Measurements from ENCODE around the gene RIPPLY1. TPM values are rescaled to one million over a fixed set of nuclear protein-coding genes. Genes with fewer than 3 reads are reported as not detected.

RIPPLY1 gene
- total RNA-seq, 4 donors from 2014 or later: not detected

DNA sequence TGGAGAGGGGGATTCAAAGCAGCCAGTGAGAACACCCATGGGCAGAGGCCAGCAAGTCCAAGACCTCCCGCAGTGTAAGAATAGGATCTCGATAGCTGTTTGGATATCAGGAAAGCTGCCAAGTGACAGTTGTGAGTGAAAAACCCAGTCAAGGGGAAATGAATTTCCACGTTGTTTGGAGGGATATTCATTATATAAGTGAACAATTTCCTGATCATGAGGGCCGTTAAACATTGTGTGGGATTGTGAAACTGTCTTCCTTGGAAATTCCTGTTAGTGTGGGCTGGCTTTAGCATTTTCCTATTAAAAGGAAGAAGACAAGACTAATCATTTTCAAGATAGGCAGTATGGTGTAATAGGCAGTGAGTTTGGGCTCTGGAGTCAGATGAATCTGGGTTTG lies 32.0 kb upstream of the RIPPLY1 start:
- Histone ChIP-seq H3K36me3 (no peaks in the 10 kb centered on the region), H3K4me1 (no peaks in the 10 kb centered on the region), H3K4me3 (no peak overlapping the region), H3K9me3 (no peaks in the 10 kb centered on the region), H3K27ac (no peak overlapping the region), H3K27me3 (no peaks in the 10 kb centered on the region)
- no peak for DNase-seq (ENCODE audit: low spot score in 2 of 2)
- TF ChIP-seq POLR2A (IDR thresholded peaks at IDR 0.05): no peak
- TF ChIP-seq, protein P1, sequence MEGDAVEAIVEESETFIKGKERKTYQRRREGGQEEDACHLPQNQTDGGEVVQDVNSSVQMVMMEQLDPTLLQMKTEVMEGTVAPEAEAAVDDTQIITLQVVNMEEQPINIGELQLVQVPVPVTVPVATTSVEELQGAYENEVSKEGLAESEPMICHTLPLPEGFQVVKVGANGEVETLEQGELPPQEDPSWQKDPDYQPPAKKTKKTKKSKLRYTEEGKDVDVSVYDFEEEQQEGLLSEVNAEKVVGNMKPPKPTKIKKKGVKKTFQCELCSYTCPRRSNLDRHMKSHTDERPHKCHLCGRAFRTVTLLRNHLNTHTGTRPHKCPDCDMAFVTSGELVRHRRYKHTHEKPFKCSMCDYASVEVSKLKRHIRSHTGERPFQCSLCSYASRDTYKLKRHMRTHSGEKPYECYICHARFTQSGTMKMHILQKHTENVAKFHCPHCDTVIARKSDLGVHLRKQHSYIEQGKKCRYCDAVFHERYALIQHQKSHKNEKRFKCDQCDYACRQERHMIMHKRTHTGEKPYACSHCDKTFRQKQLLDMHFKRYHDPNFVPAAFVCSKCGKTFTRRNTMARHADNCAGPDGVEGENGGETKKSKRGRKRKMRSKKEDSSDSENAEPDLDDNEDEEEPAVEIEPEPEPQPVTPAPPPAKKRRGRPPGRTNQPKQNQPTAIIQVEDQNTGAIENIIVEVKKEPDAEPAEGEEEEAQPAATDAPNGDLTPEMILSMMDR (IDR thresholded peaks at IDR 0.05): no peak
- TF ChIP-seq EP300 (IDR thresholded peaks at IDR 0.05): no peak
- no peak for TF ChIP-seq POLR2AphosphoS5 (IDR thresholded peaks at IDR 0.05)
- WGBS: 58% methylated on average over 4 of the region's 4 CpGs

DNA sequence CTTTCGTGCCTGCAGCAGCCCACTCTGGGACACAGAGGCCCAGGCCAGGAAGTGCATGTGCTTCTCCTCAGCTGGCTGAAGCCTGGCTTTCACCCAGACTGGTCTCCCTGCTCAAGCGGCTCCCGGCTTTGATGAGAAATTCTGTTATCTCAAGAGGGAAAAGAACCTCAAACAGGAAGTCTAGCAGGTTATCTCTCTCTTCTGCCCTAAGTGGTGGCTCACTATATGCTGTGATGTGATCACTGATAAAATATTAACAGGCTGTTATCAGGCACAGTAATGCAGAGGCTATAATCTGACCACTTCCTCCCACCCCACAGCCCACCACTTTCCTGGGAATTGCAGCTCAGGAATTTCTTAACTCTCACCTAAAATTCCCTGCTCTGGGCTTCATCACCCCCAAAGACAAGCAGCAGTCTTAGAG lies 30.4 kb upstream of the RIPPLY1 start:
- Histone ChIP-seq H3K4me1 (no peaks in the 10 kb centered on the region), H3K4me3 (no peak overlapping the region), H3K9me3 (no peaks in the 10 kb centered on the region), H3K27me3 (no peaks in the 10 kb centered on the region), H3K27ac (no peak overlapping the region), H3K36me3 (no peaks in the 10 kb centered on the region)
- WGBS: 63% methylated on average over 1 of the region's 3 CpGs
- no peak for DNase-seq (ENCODE audit: low spot score in 2 of 2)
- TF ChIP-seq POLR2AphosphoS5 (IDR thresholded peaks at IDR 0.05) (no peak), EP300 (IDR thresholded peaks at IDR 0.05) (no peak), POLR2A (IDR thresholded peaks at IDR 0.05) (no peak)
- TF ChIP-seq, protein P1 (IDR thresholded peaks at IDR 0.05): no peak

DNA sequence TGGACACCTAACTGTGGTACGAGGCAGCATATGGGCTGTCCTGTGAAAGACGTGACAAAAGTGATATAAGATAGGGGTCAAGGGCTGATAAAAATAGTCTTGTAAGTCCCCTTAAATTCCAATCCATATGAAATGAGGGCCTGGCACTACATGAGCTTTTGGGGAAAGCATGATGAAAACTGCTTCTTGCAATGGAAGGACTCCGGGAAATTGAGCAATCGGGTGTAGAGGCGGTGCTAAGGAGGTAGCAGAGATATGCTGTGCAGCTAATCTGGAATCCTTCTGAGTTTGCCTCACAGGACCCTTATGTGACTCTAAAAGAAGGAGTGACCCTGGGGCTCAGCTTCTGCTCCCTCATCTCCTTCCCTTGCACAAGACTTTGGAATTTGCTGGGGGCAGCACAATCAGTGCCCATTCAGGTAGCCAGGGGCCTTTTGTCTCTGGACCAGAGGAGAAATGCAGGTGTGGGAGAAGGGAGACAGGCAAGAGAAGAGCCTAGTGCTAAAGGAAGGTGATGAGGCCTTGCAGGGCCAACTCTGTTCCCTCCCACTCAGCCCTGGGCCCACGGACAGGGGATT lies 29.9 kb upstream of the RIPPLY1 start:
- WGBS: 81% methylated on average over 6 of the region's 6 CpGs
- Histone ChIP-seq H3K27ac (no peak overlapping the region), H3K4me3 (no peak overlapping the region), H3K36me3 (no peaks in the 10 kb centered on the region), H3K4me1 (no peaks in the 10 kb centered on the region), H3K27me3 (no peaks in the 10 kb centered on the region), H3K9me3 (no peaks in the 10 kb centered on the region)
- no peak for DNase-seq (ENCODE audit: low spot score in 2 of 2)
- TF ChIP-seq EP300 (IDR thresholded peaks at IDR 0.05) (no peak), POLR2A (IDR thresholded peaks at IDR 0.05) (no peak), POLR2AphosphoS5 (IDR thresholded peaks at IDR 0.05) (no peak)
- TF ChIP-seq, protein P1 (IDR thresholded peaks at IDR 0.05): no peak

DNA sequence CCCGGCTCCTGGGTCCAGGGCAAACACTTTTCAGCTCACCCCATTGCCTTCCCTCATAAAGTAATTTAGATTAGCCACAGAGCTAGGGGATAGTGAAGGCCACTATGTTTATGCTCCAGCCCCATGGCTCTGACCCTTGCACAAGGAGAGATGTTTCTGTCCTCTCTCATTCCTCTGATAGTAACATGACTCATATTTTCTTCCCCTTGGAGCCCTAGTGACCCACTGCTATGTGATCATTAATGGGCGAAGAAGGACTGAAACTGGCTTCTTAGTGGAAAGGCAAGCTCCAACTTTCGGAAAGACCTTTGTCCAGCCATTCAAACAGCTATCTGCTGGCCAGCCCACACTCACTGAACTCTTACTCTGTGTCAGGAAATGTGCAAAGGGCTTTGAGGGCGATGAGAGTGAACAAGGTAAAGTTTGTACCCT lies 29.4 kb upstream of the RIPPLY1 start:
- no peak for TF ChIP-seq POLR2AphosphoS5 (IDR thresholded peaks at IDR 0.05)
- TF ChIP-seq EP300 (IDR thresholded peaks at IDR 0.05): no peak
- no peak for TF ChIP-seq POLR2A (IDR thresholded peaks at IDR 0.05)
- TF ChIP-seq, protein P1 (IDR thresholded peaks at IDR 0.05): no peak
- DNase-seq (ENCODE audit: low spot score in 2 of 2): no peak
- H3K36me3 ChIP-seq: no peaks in the 10 kb centered on the region
- no peaks in the 10 kb centered on the region for H3K4me1 ChIP-seq
- H3K4me3 ChIP-seq: no peak overlapping the region
- WGBS: 55% methylated on average over 4 of the region's 4 CpGs
- no peaks in the 10 kb centered on the region for H3K27me3 ChIP-seq
- H3K27ac ChIP-seq: no peak overlapping the region
- no peaks in the 10 kb centered on the region for H3K9me3 ChIP-seq

DNA sequence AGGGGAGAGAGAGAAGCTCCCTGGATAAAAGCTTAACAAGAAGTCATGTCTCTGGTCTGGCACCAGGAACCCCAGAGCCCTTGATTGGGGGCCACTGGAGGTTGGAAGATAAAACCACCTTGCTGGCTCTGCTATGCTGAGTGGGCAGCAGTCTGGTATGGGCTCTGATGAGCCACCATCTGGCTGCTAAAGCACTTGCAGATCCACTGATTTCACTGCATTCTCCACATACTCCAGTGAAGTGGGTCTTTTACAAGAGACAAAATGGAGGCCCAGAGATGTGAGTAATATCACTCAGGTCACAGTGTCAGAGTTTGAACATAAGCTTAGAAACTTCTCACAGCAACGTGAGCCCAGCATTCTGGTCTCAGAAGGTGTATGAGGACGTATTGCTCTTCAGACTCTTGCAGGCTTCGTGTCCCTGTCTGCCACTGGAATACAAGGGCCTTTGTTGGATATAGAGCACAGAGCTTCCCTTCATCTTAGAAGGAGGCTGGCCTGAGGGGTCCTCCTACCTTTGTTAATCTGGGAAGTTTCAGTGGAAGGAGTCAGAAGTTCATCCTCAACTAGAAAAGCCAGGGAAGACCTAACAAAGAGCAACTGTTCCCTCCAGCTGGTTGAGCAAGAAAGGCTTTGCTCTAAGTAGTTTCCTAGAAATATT lies 28.8 kb upstream of the RIPPLY1 start:
- H3K27ac ChIP-seq: no peak overlapping the region
- no peak for DNase-seq (ENCODE audit: low spot score in 2 of 2)
- H3K36me3 ChIP-seq: no peaks in the 10 kb centered on the region
- TF ChIP-seq, protein P1 (IDR thresholded peaks at IDR 0.05): no peak
- no peaks in the 10 kb centered on the region for H3K4me1 ChIP-seq
- no peaks in the 10 kb centered on the region for H3K27me3 ChIP-seq
- no peaks in the 10 kb centered on the region for H3K9me3 ChIP-seq
- WGBS: 74% methylated on average over 3 of the region's 3 CpGs
- no peak overlapping the region for H3K4me3 ChIP-seq
